ENCODE results near the gene ABCG1.

GRCh38 chr21:42201615-42202161 is 17.3 kb upstream of the ABCG1 start:
- TF ChIP-seq CTCF (IDR thresholded peaks at IDR 0.05), result no peak
- no peak for TF ChIP-seq TP53 (CRISPR knock-in tag; IDR thresholded peaks at IDR 0.05)
- no peak for TF ChIP-seq KDM5A (IDR thresholded peaks at IDR 0.05)
- TF ChIP-seq POLR2A (IDR thresholded peaks at IDR 0.05; ENCODE audit: low read length), result no peak
- no peak for TF ChIP-seq RCOR1 (IDR thresholded peaks at IDR 0.05; ENCODE audit: low read depth, low read length)
- no peak for TF ChIP-seq ELK1 (IDR thresholded peaks at IDR 0.05; ENCODE audit: low read depth, low read length)
- no peak for TF ChIP-seq HDAC2 (IDR thresholded peaks at IDR 0.05)
- TF ChIP-seq JUNB (IDR thresholded peaks at IDR 0.05), result no peak
- TF ChIP-seq PBX3 (IDR thresholded peaks at IDR 0.05), result no peak
- no peak for TF ChIP-seq FOSL2 (IDR thresholded peaks at IDR 0.05)
- no peak for TF ChIP-seq FOSL2 (CRISPR knock-in tag; IDR thresholded peaks at IDR 0.05)
- TF ChIP-seq BHLHE40 (IDR thresholded peaks at IDR 0.05; ENCODE audit: low read depth, low read length), result no peak
- no peak for TF ChIP-seq RAD21 (conservative IDR thresholded peaks at IDR 0.05 in 1 of 2, IDR thresholded peaks at IDR 0.05 in 1 of 2)
- TF ChIP-seq HMGXB4 (CRISPR knock-in tag; IDR thresholded peaks at IDR 0.05; ENCODE audit: borderline replicate concordance), result no peak
